GM18858 (cell line): ENCODE measurements around the gene NFE2L2.
"Not testable (repeated sequence)": the region's sequence is repeated elsewhere in the genome, so short reads cannot be mapped to it uniquely, and the experiment has no call there.

Source experiments
- ATAC-seq: cut with Tn5 transposase; IDR thresholded peaks from one replicate; pipeline ENCODE4 v1.9.1; 2021; ENCODE audit not compliant: unreplicated experiment

NFE2L2 gene

GRCh38 chr2:177204417-177204816 is 60.1 kb downstream of the NFE2L2 start:
- no peak for ATAC-seq

GRCh38 chr2:177201919-177202346 is 62.6 kb downstream of the NFE2L2 start:
- no peak for ATAC-seq

- ATAC-seq = not testable (repeated sequence)
These were observed 64.1 kb downstream of the NFE2L2 start for GRCh38 chr2:177200419-177200818.

GRCh38 chr2:177195194-177195593 is 69.3 kb downstream of the NFE2L2 start:
- ATAC-seq = no peak

- no peak for ATAC-seq
These were observed 71.3 kb downstream of the NFE2L2 start for GRCh38 chr2:177193240-177193639.

GRCh38 chr2:177192788-177193187 is 71.7 kb downstream of the NFE2L2 start:
- ATAC-seq = no peak

GRCh38 chr2:177190941-177191340 is 73.6 kb downstream of the NFE2L2 start:
- ATAC-seq = no peak

- no peak for ATAC-seq
These were observed 75.8 kb downstream of the NFE2L2 start for GRCh38 chr2:177188482-177189469.

GRCh38 chr2:177187631-177188312 is 76.8 kb downstream of the NFE2L2 start:
- ATAC-seq = no peak

- ATAC-seq = not testable (repeated sequence)
These were observed 78.5 kb downstream of the NFE2L2 start for GRCh38 chr2:177186038-177186437.

GRCh38 chr2:177184606-177185005 is 79.9 kb downstream of the NFE2L2 start:
- ATAC-seq = no peak

GRCh38 chr2:177183860-177184259 is 80.7 kb downstream of the NFE2L2 start:
- no peak for ATAC-seq
